NCI-H2227 (cell line): Measurements from ENCODE around the gene DYNLRB1.
A peak's percentile ranks its signal among the peaks of the same experiment; 100 is the strongest.

Experiments used
- DNase-seq: peaks from one replicate; lab custom pipeline; 2025; ENCODE audit not compliant: unreplicated experiment; lab: John Stamatoyannopoulos, UW

The DYNLRB1 gene

GRCh38 chr20:34553366-34553867 lies 37.2 kb downstream of the DYNLRB1 start:
- no peak for DNase-seq

- peak; percentile 67 for DNase-seq
Observed at GRCh38 chr20:34557936-34558319, 41.7 kb downstream of the DYNLRB1 start.

- peak; percentile 99 for DNase-seq
Observed at GRCh38 chr20:34558320-34559218, 42.3 kb downstream of the DYNLRB1 start, which contains the start of gene MAP1LC3A. MAP1LC3A (plus strand) TSS chr20:34558718; CDS start chr20:34558869, 151 bp downstream.

- peak; percentile 43 for DNase-seq
Observed at GRCh38 chr20:34559311-34560140, 43.3 kb downstream of the DYNLRB1 start.

- DNase-seq = no peak
Observed at GRCh38 chr20:34560141-34560523, 43.9 kb downstream of the DYNLRB1 start.

- DNase-seq = no peak
Observed at GRCh38 chr20:34560614-34561013, 44.4 kb downstream of the DYNLRB1 start.

GRCh38 chr20:34561661-34562060 lies 45.4 kb downstream of the DYNLRB1 start:
- no peak for DNase-seq

- peak; percentile 39 for DNase-seq
Observed at GRCh38 chr20:34562641-34563040, 46.4 kb downstream of the DYNLRB1 start.

- DNase-seq = no peak
Observed at GRCh38 chr20:34564833-34565232, 48.6 kb downstream of the DYNLRB1 start.

GRCh38 chr20:34566978-34567891 lies 51.0 kb downstream of the DYNLRB1 start:
- DNase-seq = no peak

GRCh38 chr20:34567892-34568865 lies 52.0 kb downstream of the DYNLRB1 start:
- no peak for DNase-seq

GRCh38 chr20:34569598-34569997 lies 53.4 kb downstream of the DYNLRB1 start:
- no peak for DNase-seq

GRCh38 chr20:34570859-34571306 lies 54.7 kb downstream of the DYNLRB1 start:
- DNase-seq = no peak

GRCh38 chr20:34571753-34572152 lies 55.5 kb downstream of the DYNLRB1 start:
- DNase-seq = no peak

- no peak for DNase-seq
Observed at GRCh38 chr20:34573541-34574300, 57.5 kb downstream of the DYNLRB1 start.

GRCh38 chr20:34574426-34574825 lies 58.2 kb downstream of the DYNLRB1 start:
- DNase-seq = no peak

- no peak for DNase-seq
Observed at GRCh38 chr20:34574861-34575260, 58.6 kb downstream of the DYNLRB1 start.

GRCh38 chr20:34575271-34575670 lies 59.0 kb downstream of the DYNLRB1 start:
- no peak for DNase-seq

- no peak for DNase-seq
Observed at GRCh38 chr20:34575756-34576155, 59.5 kb downstream of the DYNLRB1 start.
